ENCODE data around the gene PCBP3. TPM values are rescaled to one million over a fixed set of nuclear protein-coding genes. Genes with fewer than 3 reads are reported as not detected.

Gene PCBP3
- polyA plus RNA-seq, 1 donor from 2014 or later, result 1.7 TPM

- Histone ChIP-seq H2AFZ (ENCODE audit: low read depth, low read length) (no peak overlapping the region), H3K9me2 (ENCODE audit: insufficient read depth, low read length) (no peaks in the 10 kb centered on the region), H3K4me2 (ENCODE audit: low read length) (no peak overlapping the region), H3K27me3 (ENCODE audit: insufficient read depth, low read depth, low read length) (no peaks in the 10 kb centered on the region), H3K27ac (ENCODE audit: low read length) (no peak overlapping the region), H3K9me3 (ENCODE audit: low read length) (no peaks in the 10 kb centered on the region), H4K20me1 (ENCODE audit: insufficient read depth) (no peaks in the 10 kb centered on the region), H3F3A (ENCODE audit: insufficient read depth, low read length, poor library complexity, severe bottlenecking) (no peaks in the 10 kb centered on the region), H3K4me3 (ENCODE audit: low read length) (no peak overlapping the region), H3K36me3 (ENCODE audit: insufficient read depth, low read length) (no peaks in the 10 kb centered on the region), H3K79me2 (replicated peaks; ENCODE audit: insufficient read depth, low read length) (no peaks in the 10 kb centered on the region), H3K9ac (ENCODE audit: low read length) (no peak overlapping the region)
- TF ChIP-seq EZH2 (IDR thresholded peaks at IDR 0.05; ENCODE audit: borderline replicate concordance, insufficient read depth, low read length, poor library complexity, severe bottlenecking), result no peak
- TF ChIP-seq CTCF (IDR thresholded peaks at IDR 0.05; ENCODE audit: poor library complexity, severe bottlenecking), result no peak
- TF ChIP-seq MXI1 (conservative IDR thresholded peaks at IDR 0.05; ENCODE audit: poor library complexity, severe bottlenecking), result no peak
- no peak for TF ChIP-seq RAD21 (conservative IDR thresholded peaks at IDR 0.05)
- TF ChIP-seq POLR2AphosphoS5 (IDR thresholded peaks at IDR 0.05), result no peak
- TF ChIP-seq EP300 (conservative IDR thresholded peaks at IDR 0.05; ENCODE audit: poor library complexity, severe bottlenecking), result no peak
- TF ChIP-seq TAF1 (IDR thresholded peaks at IDR 0.05; ENCODE audit: low read depth), result no peak
- TF ChIP-seq REST (IDR thresholded peaks at IDR 0.05; ENCODE audit: borderline replicate concordance), result no peak
- TF ChIP-seq SMC3 (conservative IDR thresholded peaks at IDR 0.05; ENCODE audit: poor library complexity), result no peak
These were observed 217.8 kb downstream of the PCBP3 start for GRCh38 chr21:45861156-45861870.

- Histone ChIP-seq H3K79me2 (replicated peaks; ENCODE audit: insufficient read depth, low read length) (no peaks in the 10 kb centered on the region), H3K36me3 (ENCODE audit: insufficient read depth, low read length) (no peaks in the 10 kb centered on the region), H3K27me3 (ENCODE audit: insufficient read depth, low read depth, low read length) (no peaks in the 10 kb centered on the region), H3K9me3 (ENCODE audit: low read length) (no peaks in the 10 kb centered on the region), H3K9ac (ENCODE audit: low read length) (no peak overlapping the region), H2AFZ (ENCODE audit: low read depth, low read length) (no peak overlapping the region), H3K4me3 (ENCODE audit: low read length) (no peak overlapping the region), H3K9me2 (ENCODE audit: insufficient read depth, low read length) (no peaks in the 10 kb centered on the region), H3K4me2 (ENCODE audit: low read length) (no peak overlapping the region), H3K27ac (ENCODE audit: low read length) (no peak overlapping the region), H3F3A (ENCODE audit: insufficient read depth, low read length, poor library complexity, severe bottlenecking) (no peaks in the 10 kb centered on the region), H4K20me1 (ENCODE audit: insufficient read depth) (no peaks in the 10 kb centered on the region)
- TF ChIP-seq CTCF (IDR thresholded peaks at IDR 0.05; ENCODE audit: poor library complexity, severe bottlenecking), result no peak
- no peak for TF ChIP-seq REST (IDR thresholded peaks at IDR 0.05; ENCODE audit: borderline replicate concordance)
- no peak for TF ChIP-seq EZH2 (IDR thresholded peaks at IDR 0.05; ENCODE audit: borderline replicate concordance, insufficient read depth, low read length, poor library complexity, severe bottlenecking)
- no peak for TF ChIP-seq RAD21 (conservative IDR thresholded peaks at IDR 0.05)
- no peak for TF ChIP-seq EP300 (conservative IDR thresholded peaks at IDR 0.05; ENCODE audit: poor library complexity, severe bottlenecking)
- no peak for TF ChIP-seq MXI1 (conservative IDR thresholded peaks at IDR 0.05; ENCODE audit: poor library complexity, severe bottlenecking)
- TF ChIP-seq TAF1 (IDR thresholded peaks at IDR 0.05; ENCODE audit: low read depth), result no peak
- TF ChIP-seq SMC3 (conservative IDR thresholded peaks at IDR 0.05; ENCODE audit: poor library complexity), result no peak
- TF ChIP-seq POLR2AphosphoS5 (IDR thresholded peaks at IDR 0.05), result no peak
These were observed 219.2 kb downstream of the PCBP3 start for GRCh38 chr21:45862543-45863207.

Data from neural cell (in vitro differentiated cells).